ENCODE results near the gene IL36B. TPM values are rescaled to one million over a fixed set of nuclear protein-coding genes. Genes with fewer than 3 reads are reported as not detected.

IL36B gene
- total RNA-seq, 4 donors from 2014 or later: not detected

- intact Hi-C loops (cut with DNase I): no loop called here
- no peaks in the 10 kb centered on the region for H3K4me1 ChIP-seq
- H3K4me3 ChIP-seq (replicated peaks in 1 of 3): no peak overlapping the region
- WGBS, 2 donors: 53 to 58% methylated on average over 5 of the region's 5 CpGs
- no peak for DNase-seq
- no peaks in the 10 kb centered on the region for H3K27me3 ChIP-seq
- no peak overlapping the region for H3K27ac ChIP-seq
- H3K36me3 ChIP-seq: no peaks in the 10 kb centered on the region
- no peaks in the 10 kb centered on the region for H3K9me3 ChIP-seq
- TF ChIP-seq CTCF (IDR thresholded peaks at IDR 0.05) (no peak), POLR2A (IDR thresholded peaks at IDR 0.05) (no peak)
Measured at GRCh38 chr2:113039719-113040118, 12.9 kb downstream of the IL36B start.

- DNase-seq: no peak
- 85 to 90% methylated on average over 2 of the region's 2 CpGs for WGBS, 2 donors
Measured at GRCh38 chr2:113039158-113039557, 13.5 kb downstream of the IL36B start.

GRCh38 chr2:113038291-113038690, 14.4 kb downstream of the IL36B start:
- no peaks in the 10 kb centered on the region for H3K4me1 ChIP-seq
- no peak for DNase-seq
- no peak overlapping the region for H3K4me3 ChIP-seq (replicated peaks in 1 of 3)
- no peaks in the 10 kb centered on the region for H3K36me3 ChIP-seq
- no peaks in the 10 kb centered on the region for H3K9me3 ChIP-seq
- WGBS, 2 donors: 84 to 86% methylated on average over 3 of the region's 3 CpGs
- no peak overlapping the region for H3K27ac ChIP-seq
- H3K27me3 ChIP-seq: no peaks in the 10 kb centered on the region
- TF ChIP-seq CTCF (IDR thresholded peaks at IDR 0.05) (no peak), POLR2A (IDR thresholded peaks at IDR 0.05) (no peak)
- intact Hi-C loops (cut with DNase I): no loop called here

More at GRCh38 chr2:113039158-113039557, 13.5 kb downstream of the IL36B start:
- Histone ChIP-seq H3K9me3 (no peaks in the 10 kb centered on the region), H3K27ac (no peak overlapping the region), H3K27me3 (no peaks in the 10 kb centered on the region), H3K36me3 (no peaks in the 10 kb centered on the region), H3K4me3 (replicated peaks in 1 of 3) (no peak overlapping the region), H3K4me1 (no peaks in the 10 kb centered on the region)
- no peak for TF ChIP-seq POLR2A (IDR thresholded peaks at IDR 0.05)
- no peak for TF ChIP-seq CTCF (IDR thresholded peaks at IDR 0.05)
- intact Hi-C loops (cut with DNase I): no loop called here

- intact Hi-C loops (cut with DNase I): no loop called here
- WGBS, 2 donors: 88 to 91% methylated on average over 9 of the region's 9 CpGs
- no peaks in the 10 kb centered on the region for H3K27me3 ChIP-seq
- DNase-seq: no peak
- no peak overlapping the region for H3K4me3 ChIP-seq (replicated peaks in 1 of 3)
- TF ChIP-seq POLR2A (IDR thresholded peaks at IDR 0.05): no peak
- TF ChIP-seq CTCF (IDR thresholded peaks at IDR 0.05): no peak
- no peaks in the 10 kb centered on the region for H3K9me3 ChIP-seq
- H3K27ac ChIP-seq: no peak overlapping the region
- no peaks in the 10 kb centered on the region for H3K36me3 ChIP-seq
- no peaks in the 10 kb centered on the region for H3K4me1 ChIP-seq
Measured at GRCh38 chr2:113036763-113037162, 15.9 kb downstream of the IL36B start.

- Histone ChIP-seq H3K36me3 (no peaks in the 10 kb centered on the region), H3K9me3 (no peaks in the 10 kb centered on the region), H3K27ac (no peak overlapping the region), H3K4me3 (replicated peaks in 1 of 3) (no peak overlapping the region), H3K27me3 (no peaks in the 10 kb centered on the region), H3K4me1 (no peaks in the 10 kb centered on the region)
- DNase-seq: no peak
- 74 to 84% methylated on average over 3 of the region's 3 CpGs for WGBS, 2 donors
- no peak for TF ChIP-seq POLR2A (IDR thresholded peaks at IDR 0.05)
- no peak for TF ChIP-seq CTCF (IDR thresholded peaks at IDR 0.05)
- intact Hi-C loops (cut with DNase I): no loop called here
Measured at GRCh38 chr2:113034016-113034415, 18.7 kb downstream of the IL36B start.
